Right renal cortex interstitium (tissue), 3 donors: ENCODE data around the gene CEP104. TPM values are rescaled to one million over a fixed set of nuclear protein-coding genes. Genes with fewer than 3 reads are reported as not detected.

ENCODE experiments used
- DNase-seq, 3 donors: peaks; one replicate each; pipeline ENCODE4 v3.0.0-alpha.2; 2013; ENCODE audit warnings: low read depth in 3 of 3, low spot score in 2 of 3
- polyA plus RNA-seq, 3 donors: library from polyadenylated mRNA; unstranded; fragments of 120-200 nt; gene quantifications; one replicate each; pipeline ENCODE4 v1.2.1, GENCODE V29; 2013; ENCODE audit not compliant: insufficient read length in 3 of 3

CEP104 gene
- polyA plus RNA-seq, 3 donors: 35.5 to 41.8 (median 37.0) TPM

- no peak for DNase-seq
These were observed 12.8 kb upstream of the CEP104 start for GRCh38 chr1:3869751-3870301.

- no peak for DNase-seq
These were observed 11.5 kb upstream of the CEP104 start for GRCh38 chr1:3868464-3869006.

GRCh38 chr1:3865606-3866160 lies 8.7 kb upstream of the CEP104 start:
- DNase-seq: no peak

- no peak for DNase-seq
These were observed 7.9 kb upstream of the CEP104 start for GRCh38 chr1:3864884-3865283.

- no peak for DNase-seq
These were observed 6.4 kb upstream of the CEP104 start for GRCh38 chr1:3863231-3863935.

GRCh38 chr1:3858231-3858981 lies 1.4 kb upstream of the CEP104 start:
- DNase-seq: no peak

- no peak for DNase-seq
These were observed 749 bp upstream of the CEP104 start for GRCh38 chr1:3857791-3858129.

GRCh38 chr1:3852711-3853485 lies 4.1 kb downstream of the CEP104 start:
- DNase-seq: no peak

- DNase-seq: no peak
These were observed 4.9 kb downstream of the CEP104 start for GRCh38 chr1:3852091-3852490.

GRCh38 chr1:3851292-3851691 lies 5.7 kb downstream of the CEP104 start:
- DNase-seq: no peak

GRCh38 chr1:3850857-3851256 lies 6.2 kb downstream of the CEP104 start:
- DNase-seq: no peak

- DNase-seq: no peak
These were observed 9.9 kb downstream of the CEP104 start for GRCh38 chr1:3847081-3847480.

- no peak for DNase-seq
These were observed 10.5 kb downstream of the CEP104 start for GRCh38 chr1:3846541-3846940.

- DNase-seq: no peak
These were observed 14.1 kb downstream of the CEP104 start for GRCh38 chr1:3842912-3843311.

GRCh38 chr1:3841491-3841890 lies 15.5 kb downstream of the CEP104 start:
- no peak for DNase-seq

GRCh38 chr1:3838788-3839187 lies 18.2 kb downstream of the CEP104 start:
- DNase-seq: no peak

GRCh38 chr1:3837685-3838084 lies 19.3 kb downstream of the CEP104 start:
- no peak for DNase-seq

GRCh38 chr1:3837200-3837599 lies 19.8 kb downstream of the CEP104 start:
- no peak for DNase-seq

GRCh38 chr1:3836421-3836820 lies 20.6 kb downstream of the CEP104 start:
- no peak for DNase-seq

- DNase-seq: no peak
These were observed 22.3 kb downstream of the CEP104 start for GRCh38 chr1:3834701-3835100.

GRCh38 chr1:3831689-3832088 lies 25.3 kb downstream of the CEP104 start:
- DNase-seq: no peak
